Measurements from ENCODE around the gene IZUMO2.
"Not testable (repeated sequence)": the region's sequence is repeated elsewhere in the genome, so short reads cannot be mapped to it uniquely, and the experiment has no call there.

IZUMO2 gene

GRCh38 chr19:50181121-50181520 is 18.0 kb upstream of the IZUMO2 start:
- DNase-seq = no peak

GRCh38 chr19:50178859-50179537 is 15.9 kb upstream of the IZUMO2 start:
- DNase-seq = no peak

- no peak for DNase-seq
These were observed 15.2 kb upstream of the IZUMO2 start for GRCh38 chr19:50178320-50178719.

GRCh38 chr19:50176775-50177174 is 13.7 kb upstream of the IZUMO2 start:
- no peak for DNase-seq

- DNase-seq = no peak
These were observed 12.8 kb upstream of the IZUMO2 start for GRCh38 chr19:50175924-50176323.

GRCh38 chr19:50174100-50174793 is 11.2 kb upstream of the IZUMO2 start:
- no peak for DNase-seq

- DNase-seq = peak; percentile 86
These were observed 10.0 kb upstream of the IZUMO2 start for GRCh38 chr19:50173127-50173526.

- DNase-seq = no peak
These were observed 9.6 kb upstream of the IZUMO2 start for GRCh38 chr19:50172726-50173125.

GRCh38 chr19:50171752-50172151 is 8.7 kb upstream of the IZUMO2 start:
- DNase-seq = no peak

GRCh38 chr19:50167314-50167721 is 4.2 kb upstream of the IZUMO2 start:
- DNase-seq = no peak

- no peak for DNase-seq
These were observed 4.0 kb downstream of the IZUMO2 start for GRCh38 chr19:50159078-50159477.

- DNase-seq = no peak
These were observed 4.5 kb downstream of the IZUMO2 start for GRCh38 chr19:50158577-50158976.

- DNase-seq = no peak
These were observed 7.5 kb downstream of the IZUMO2 start for GRCh38 chr19:50155520-50156109.

- no peak for DNase-seq
These were observed 8.6 kb downstream of the IZUMO2 start for GRCh38 chr19:50154529-50154928.

GRCh38 chr19:50152578-50152977 is 10.5 kb downstream of the IZUMO2 start:
- no peak for DNase-seq

GRCh38 chr19:50148528-50148927 is 14.6 kb downstream of the IZUMO2 start:
- DNase-seq = no peak

- peak; percentile 93 for DNase-seq
These were observed 15.3 kb downstream of the IZUMO2 start for GRCh38 chr19:50147462-50148423.

- DNase-seq = not testable (repeated sequence)
These were observed 21.2 kb downstream of the IZUMO2 start for GRCh38 chr19:50141921-50142320.

GRCh38 chr19:50140118-50140845 is 22.8 kb downstream of the IZUMO2 start:
- not testable (repeated sequence) for DNase-seq

GRCh38 chr19:50136603-50137365 is 26.3 kb downstream of the IZUMO2 start:
- not testable (repeated sequence) for DNase-seq

- not testable (repeated sequence) for DNase-seq
These were observed 27.1 kb downstream of the IZUMO2 start for GRCh38 chr19:50135856-50136602.

Measured in OCI-M1 (cell line).